C4-2B (cell line): ENCODE data around the gene HTR4.

Experiments
- CTCF ChIP-seq: fragments of 450-650 bp; conservative IDR thresholded peaks from 2 replicates; pipeline ENCODE4 v1.5.1; 2017; ENCODE audit warnings: mild to moderate bottlenecking
- ZFX ChIP-seq: fragments of 450-650 bp; IDR thresholded peaks from 2 replicates; pipeline ENCODE4 v1.6.1; 2017

GRCh38 chr5:148569948-148570347 is 84.4 kb downstream of the HTR4 start:
- TF ChIP-seq CTCF (no peak), ZFX (no peak)
